Left ventricle myocardium inferior (tissue), 1 donor: Measurements from ENCODE around the gene ZNF467. TPM values are rescaled to one million over a fixed set of nuclear protein-coding genes. Genes with fewer than 3 reads are reported as not detected.

ENCODE experiments used
- DNase-seq: peaks from one replicate; pipeline ENCODE4 v3.0.0-alpha.2; 2020
- H3K27ac ChIP-seq: fragments of 200-600 bp; replicated peaks from 2 replicates; pipeline ENCODE4 v1.8.0; 2021
- H3K27me3 ChIP-seq: fragments of 200-600 bp; 2 replicates; pipeline ENCODE4 v1.8.0; 2021; ENCODE audit warnings: low read depth
- H3K36me3 ChIP-seq: fragments of 200-600 bp; 2 replicates; pipeline ENCODE4 v1.8.0; 2021
- H3K4me1 ChIP-seq: fragments of 200-600 bp; 2 replicates; pipeline ENCODE4 v1.8.0; 2021
- H3K4me3 ChIP-seq: fragments of 200-600 bp; 2 replicates; pipeline ENCODE4 v1.8.0; 2021; ENCODE audit warnings: mild to moderate bottlenecking, moderate library complexity
- H3K9me3 ChIP-seq: fragments of 200-600 bp; replicated peaks from 2 replicates; pipeline ENCODE4 v1.8.0; 2021
- intact Hi-C: fragments of 100-400 bp; cut with micrococcal nuclease; formaldehyde crosslinking; loops from one replicate; pipeline ENCODE4 v1.11.0; 2022
- total RNA-seq: library from RNA; stranded (reverse); fragmentation: NEBNext Ultra II Directional; extraction: Animal tissue kit (Norgen Biotek cat#: 25700); gene quantifications from one replicate; pipeline ENCODE4 v1.2.1, GENCODE V29; 2021
- TF ChIP-seq, protein P1 (sequence below): fragments of 200-600 bp; IDR thresholded peaks from 2 replicates; pipeline ENCODE4 v1.8.0; 2021; ENCODE audit warnings: antibody characterized with exemption, mild to moderate bottlenecking, borderline replicate concordance
- donor health status: DM: no; HTN: yes; CAD: no; lungs with severe emphysema.

Gene ZNF467
- total RNA-seq, 1 donor from 2014 or later, result 5.2 TPM

DNA sequence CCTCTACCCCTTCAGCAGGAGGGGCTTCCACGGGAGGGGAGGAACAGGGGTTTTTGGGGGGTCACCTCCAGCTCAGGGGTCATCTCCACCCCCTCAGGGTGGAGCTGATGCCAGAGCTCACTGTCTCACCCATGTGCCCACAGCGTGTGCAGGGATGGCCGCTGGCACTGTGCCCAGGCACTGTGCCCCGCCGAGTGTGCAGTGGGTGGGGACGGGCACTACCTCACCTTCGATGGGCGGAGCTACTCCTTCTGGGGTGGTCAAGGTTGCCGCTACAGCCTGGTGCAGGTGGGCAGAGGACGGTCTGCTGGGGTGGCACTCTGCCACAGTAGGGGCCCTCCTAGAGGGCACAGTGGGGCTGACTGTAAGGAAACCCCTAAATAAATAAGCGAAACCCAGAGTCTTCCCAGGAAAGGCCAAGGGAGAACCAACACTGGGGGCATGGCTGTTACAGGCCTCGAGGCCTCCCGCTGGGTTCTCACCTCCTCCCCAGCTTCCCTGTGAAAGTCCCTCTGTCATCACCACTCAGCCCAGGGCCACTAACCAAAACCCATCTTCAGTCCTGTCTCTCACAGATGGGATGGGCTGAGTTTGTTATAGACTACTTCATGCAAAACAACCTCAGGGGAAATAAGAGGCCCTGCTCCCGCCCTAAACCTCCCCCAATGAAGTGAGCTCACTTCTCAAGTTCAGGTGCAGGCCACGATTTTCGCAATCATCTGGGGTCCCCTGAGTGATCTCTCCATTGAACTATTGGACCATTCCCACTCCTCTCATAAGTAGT is 7.4 kb upstream of the ZNF467 start:
- DNase-seq, result no peak
- H3K27ac ChIP-seq, result no peak overlapping the region
- intact Hi-C loops, result no loop called here
- TF ChIP-seq, protein P1, sequence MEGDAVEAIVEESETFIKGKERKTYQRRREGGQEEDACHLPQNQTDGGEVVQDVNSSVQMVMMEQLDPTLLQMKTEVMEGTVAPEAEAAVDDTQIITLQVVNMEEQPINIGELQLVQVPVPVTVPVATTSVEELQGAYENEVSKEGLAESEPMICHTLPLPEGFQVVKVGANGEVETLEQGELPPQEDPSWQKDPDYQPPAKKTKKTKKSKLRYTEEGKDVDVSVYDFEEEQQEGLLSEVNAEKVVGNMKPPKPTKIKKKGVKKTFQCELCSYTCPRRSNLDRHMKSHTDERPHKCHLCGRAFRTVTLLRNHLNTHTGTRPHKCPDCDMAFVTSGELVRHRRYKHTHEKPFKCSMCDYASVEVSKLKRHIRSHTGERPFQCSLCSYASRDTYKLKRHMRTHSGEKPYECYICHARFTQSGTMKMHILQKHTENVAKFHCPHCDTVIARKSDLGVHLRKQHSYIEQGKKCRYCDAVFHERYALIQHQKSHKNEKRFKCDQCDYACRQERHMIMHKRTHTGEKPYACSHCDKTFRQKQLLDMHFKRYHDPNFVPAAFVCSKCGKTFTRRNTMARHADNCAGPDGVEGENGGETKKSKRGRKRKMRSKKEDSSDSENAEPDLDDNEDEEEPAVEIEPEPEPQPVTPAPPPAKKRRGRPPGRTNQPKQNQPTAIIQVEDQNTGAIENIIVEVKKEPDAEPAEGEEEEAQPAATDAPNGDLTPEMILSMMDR, result no peak
- no peaks in the 10 kb centered on the region for H3K36me3 ChIP-seq
- H3K4me1 ChIP-seq, result peaks cover 22% of the 10 kb centered on the region
- H3K9me3 ChIP-seq, result no peaks in the 10 kb centered on the region
- H3K4me3 ChIP-seq, result no peak overlapping the region
- H3K27me3 ChIP-seq, result peaks cover 6% of the 10 kb centered on the region

DNA sequence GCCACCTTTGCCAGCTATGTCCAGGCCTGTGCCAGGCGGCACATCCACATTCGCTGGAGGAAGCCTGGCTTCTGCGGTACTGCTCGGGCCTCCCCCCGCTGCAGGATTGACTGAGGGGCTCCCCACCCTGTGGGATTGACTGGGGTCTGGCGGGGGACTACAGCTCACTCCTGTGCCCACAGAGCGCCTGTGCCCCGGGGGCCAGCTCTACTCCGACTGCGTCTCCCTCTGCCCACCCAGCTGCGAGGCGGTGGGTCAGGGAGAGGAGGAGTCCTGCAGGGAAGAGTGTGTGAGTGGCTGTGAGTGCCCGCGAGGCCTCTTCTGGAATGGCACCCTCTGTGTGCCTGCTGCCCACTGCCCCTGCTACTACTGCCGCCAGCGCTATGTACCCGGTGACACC is 6.7 kb upstream of the ZNF467 start:
- H3K9me3 ChIP-seq, result no peaks in the 10 kb centered on the region
- no peaks in the 10 kb centered on the region for H3K36me3 ChIP-seq
- no peak overlapping the region for H3K4me3 ChIP-seq
- intact Hi-C loops, result no loop called here
- DNase-seq, result no peak
- peaks cover 6% of the 10 kb centered on the region for H3K27me3 ChIP-seq
- peaks cover 28% of the 10 kb centered on the region for H3K4me1 ChIP-seq
- H3K27ac ChIP-seq, result no peak overlapping the region
- TF ChIP-seq, protein P1, result no peak

DNA sequence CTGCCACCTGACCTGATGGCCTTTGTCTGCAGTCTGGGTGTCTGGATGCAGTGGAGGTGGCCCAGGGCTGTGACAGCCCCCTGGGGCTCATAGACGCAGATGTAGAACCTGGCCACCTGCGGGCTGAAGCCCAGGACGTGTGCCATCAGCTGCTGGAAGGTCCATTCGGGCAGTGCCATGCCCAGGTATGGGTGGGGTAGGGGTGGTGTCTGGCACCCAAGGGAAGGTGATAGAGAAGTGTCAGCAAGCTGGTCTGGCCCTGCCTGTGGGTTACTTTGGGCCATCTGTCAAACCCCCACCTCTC is 6.1 kb upstream of the ZNF467 start:
- no peak overlapping the region for H3K27ac ChIP-seq
- DNase-seq, result no peak
- peaks cover 34% of the 10 kb centered on the region for H3K4me1 ChIP-seq
- intact Hi-C loops, result no loop called here
- peaks cover 6% of the 10 kb centered on the region for H3K27me3 ChIP-seq
- TF ChIP-seq, protein P1, result no peak
- no peak overlapping the region for H3K4me3 ChIP-seq
- H3K36me3 ChIP-seq, result no peaks in the 10 kb centered on the region
- H3K9me3 ChIP-seq, result no peaks in the 10 kb centered on the region

DNA sequence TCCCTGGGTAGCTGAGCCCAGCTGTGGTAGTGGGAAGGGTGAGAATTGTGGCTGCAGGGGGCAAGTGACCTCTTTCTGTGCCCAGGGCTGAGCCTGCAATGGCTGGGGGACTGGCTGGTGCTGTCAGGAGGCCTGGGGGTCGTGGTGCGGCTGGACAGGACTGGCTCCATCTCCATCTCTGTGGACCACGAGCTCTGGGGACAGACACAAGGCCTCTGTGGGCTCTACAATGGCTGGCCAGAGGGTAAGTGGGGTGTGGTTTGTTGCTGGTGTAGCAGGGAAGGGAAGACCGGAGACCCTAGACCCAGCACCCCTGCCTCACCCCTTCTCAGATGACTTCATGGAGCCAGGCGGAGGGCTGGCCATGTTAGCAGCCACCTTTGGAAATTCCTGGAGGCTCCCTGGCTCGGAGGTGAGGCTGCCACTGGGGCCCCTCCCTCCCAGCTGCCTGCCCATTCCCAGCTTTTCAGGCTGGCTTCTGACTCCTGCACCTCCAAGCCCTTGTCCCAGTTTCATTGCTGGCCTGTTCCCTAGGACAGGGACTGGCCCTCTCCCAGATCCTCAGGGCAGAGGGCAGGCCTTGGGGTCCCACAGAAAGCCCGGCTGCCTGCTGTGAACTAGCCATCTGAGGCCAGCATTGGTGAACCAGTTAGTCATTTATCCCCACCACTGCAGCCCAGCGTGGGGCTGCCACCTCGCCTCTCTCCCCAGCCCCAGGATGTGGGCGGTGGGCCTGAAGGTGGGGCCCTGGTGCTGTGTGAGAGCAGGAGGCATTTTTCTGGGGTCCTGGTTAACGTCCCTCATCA is 5.5 kb upstream of the ZNF467 start:
- no peak for DNase-seq
- Histone ChIP-seq H3K36me3 (no peaks in the 10 kb centered on the region), H3K27ac (no peak overlapping the region), H3K4me1 (peaks cover 38% of the 10 kb centered on the region), H3K9me3 (no peaks in the 10 kb centered on the region), H3K27me3 (peaks cover 6% of the 10 kb centered on the region), H3K4me3 (no peak overlapping the region)
- TF ChIP-seq, protein P1, result no peak
- intact Hi-C loops, result no loop called here

DNA sequence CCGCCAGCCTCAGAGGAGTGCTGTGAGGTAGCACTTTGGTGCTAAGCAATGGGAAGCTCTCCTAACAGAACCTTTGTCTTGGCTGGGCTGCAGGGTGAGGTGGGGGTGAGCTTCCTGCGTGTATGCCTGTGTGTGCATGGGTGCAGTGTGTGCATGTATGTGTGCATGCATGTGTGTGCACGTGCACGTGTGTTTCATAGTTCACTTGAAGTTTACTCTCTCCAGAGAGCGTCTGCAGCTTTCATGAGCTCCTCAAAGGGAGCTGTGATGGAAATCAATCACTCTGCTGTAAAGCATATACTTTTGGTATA is 4.9 kb upstream of the ZNF467 start:
- no peaks in the 10 kb centered on the region for H3K9me3 ChIP-seq
- H3K36me3 ChIP-seq, result no peaks in the 10 kb centered on the region
- no peak for DNase-seq
- intact Hi-C loops, result no loop called here
- H3K4me3 ChIP-seq, result no peak overlapping the region
- H3K27me3 ChIP-seq, result peaks cover 3% of the 10 kb centered on the region
- H3K27ac ChIP-seq, result no peak overlapping the region
- TF ChIP-seq, protein P1, result no peak
- H3K4me1 ChIP-seq, result peaks cover 39% of the 10 kb centered on the region
